Neural cell (in vitro differentiated cells): ENCODE data around the gene XRCC3. TPM values are rescaled to one million over a fixed set of nuclear protein-coding genes. Genes with fewer than 3 reads are reported as not detected.

Experiments
- H2AFZ ChIP-seq: fragments of 200-600, 300-800 bp; sonication (generic), shearing (Covaris generic); 2 replicates; pipeline ENCODE4 v1.6.0; 2014; ENCODE audit warnings: low read depth, mild to moderate bottlenecking, antibody characterized with exemption, low read length, moderate library complexity
- H3F3A ChIP-seq: fragments of 200-600 bp; shearing (Covaris generic); 2 replicates; pipeline ENCODE4 v1.6.1; 2016; ENCODE audit warnings: mild to moderate bottlenecking, moderate library complexity, mixed read lengths, antibody characterized with exemption, low read length; ENCODE audit not compliant: insufficient read depth, poor library complexity, severe bottlenecking
- H3K27ac ChIP-seq: fragments of 200-600, 300-800 bp; sonication (generic), shearing (Covaris generic); 2 replicates; pipeline ENCODE4 v1.5.1; 2014; ENCODE audit warnings: mild to moderate bottlenecking, low read length, moderate library complexity
- H3K27me3 ChIP-seq: fragments of 300-800, 200-600 bp; sonication (generic), shearing (Covaris generic); 2 replicates; pipeline ENCODE4 v1.6.0; 2014; ENCODE audit warnings: mild to moderate bottlenecking, low read depth, low read length, moderate library complexity; ENCODE audit not compliant: insufficient read depth
- H3K36me3 ChIP-seq: fragments of 300-800, 200-600 bp; sonication (generic), shearing (Covaris generic); 2 replicates; pipeline ENCODE4 v1.5.1; 2014; ENCODE audit warnings: mild to moderate bottlenecking, antibody characterized with exemption, low read length, moderate library complexity; ENCODE audit not compliant: insufficient read depth
- H3K4me2 ChIP-seq: fragments of 300-800, 200-600 bp; sonication (generic), shearing (Covaris generic); 2 replicates; pipeline ENCODE4 v1.6.0; 2014; ENCODE audit warnings: mild to moderate bottlenecking, low read length
- H3K4me3 ChIP-seq: fragments of 300-800, 200-600 bp; sonication (generic), shearing (Covaris generic); 2 replicates; pipeline ENCODE4 v1.5.1; 2014; ENCODE audit warnings: mild to moderate bottlenecking, low read length, moderate library complexity
- H3K79me2 ChIP-seq: fragments of 200-600 bp; shearing (Covaris generic); replicated peaks from 2 replicates; pipeline ENCODE4 v1.6.0; 2014; ENCODE audit warnings: mild to moderate bottlenecking, low read length, moderate library complexity; ENCODE audit not compliant: insufficient read depth
- H3K9ac ChIP-seq: fragments of 300-800, 200-600 bp; sonication (generic), shearing (Covaris generic); 2 replicates; pipeline ENCODE4 v1.6.1; 2016; ENCODE audit warnings: mild to moderate bottlenecking, low read length, mixed read lengths
- H3K9me2 ChIP-seq: fragments of 200-600 bp; shearing (Covaris generic); 2 replicates; pipeline ENCODE4 v1.6.1; 2016; ENCODE audit warnings: mild to moderate bottlenecking, low read length, mixed read lengths; ENCODE audit not compliant: insufficient read depth
- H3K9me3 ChIP-seq: fragments of 200-600, 300-800 bp; sonication (generic), shearing (Covaris generic); 2 replicates; pipeline ENCODE4 v1.6.1; 2016; ENCODE audit warnings: mild to moderate bottlenecking, mixed run types, low read length, moderate library complexity, mixed read lengths
- H4K20me1 ChIP-seq: fragments of 200-600 bp; shearing (Covaris generic); 2 replicates; pipeline ENCODE4 v1.6.1; 2016; ENCODE audit warnings: mild to moderate bottlenecking, mixed run types; ENCODE audit not compliant: insufficient read depth
- CTCF ChIP-seq: fragments of 450-650 bp; IDR thresholded peaks from 2 replicates; pipeline ENCODE4 v1.5.1; 2014; ENCODE audit warnings: antibody characterized with exemption, mild to moderate bottlenecking, moderate library complexity; ENCODE audit not compliant: poor library complexity, severe bottlenecking
- EP300 ChIP-seq: fragments of 450-650 bp; conservative IDR thresholded peaks from 2 replicates; pipeline ENCODE4 v1.6.1; 2014; ENCODE audit warnings: antibody characterized with exemption, mild to moderate bottlenecking, moderate library complexity; ENCODE audit not compliant: poor library complexity, severe bottlenecking
- EZH2 ChIP-seq: fragments of 200-600, 300-800 bp; shearing (Covaris generic), sonication (generic); IDR thresholded peaks from 2 replicates; pipeline ENCODE4 v1.6.1; 2014; ENCODE audit warnings: antibody characterized with exemption, low read length, borderline replicate concordance, mild to moderate bottlenecking; ENCODE audit not compliant: insufficient read depth, poor library complexity, severe bottlenecking
- MXI1 ChIP-seq: fragments of 450-650 bp; conservative IDR thresholded peaks from 2 replicates; pipeline ENCODE4 v1.6.1; 2014; ENCODE audit warnings: antibody characterized with exemption, mild to moderate bottlenecking; ENCODE audit not compliant: poor library complexity, severe bottlenecking
- POLR2AphosphoS5 ChIP-seq: IDR thresholded peaks from 2 replicates; pipeline ENCODE4 v1.6.1; 2012
- RAD21 ChIP-seq: fragments of 450-650 bp; conservative IDR thresholded peaks from 2 replicates; pipeline ENCODE4 v1.6.1; 2014; ENCODE audit warnings: antibody characterized with exemption, mild to moderate bottlenecking, moderate library complexity
- SMC3 ChIP-seq: fragments of 450-650 bp; conservative IDR thresholded peaks from 2 replicates; pipeline ENCODE4 v1.6.1; 2014; ENCODE audit warnings: antibody characterized with exemption, mild to moderate bottlenecking, moderate library complexity; ENCODE audit not compliant: poor library complexity
- TAF1 ChIP-seq: IDR thresholded peaks from 2 replicates; pipeline ENCODE4 v1.6.1; 2012; ENCODE audit warnings: low read depth
- polyA plus RNA-seq: library from polyadenylated mRNA; depleted of rRNA; stranded (reverse); fragments of >200 nt; gene quantifications from 2 replicates; pipeline ENCODE4 v1.2.3, GENCODE V29; 2014
- TF ChIP-seq, protein P1 (sequence below): IDR thresholded peaks from 2 replicates; pipeline ENCODE4 v1.6.1; 2012; ENCODE audit warnings: borderline replicate concordance

XRCC3 gene
- polyA plus RNA-seq, 1 donor from 2014 or later = 14.6 TPM

DNA sequence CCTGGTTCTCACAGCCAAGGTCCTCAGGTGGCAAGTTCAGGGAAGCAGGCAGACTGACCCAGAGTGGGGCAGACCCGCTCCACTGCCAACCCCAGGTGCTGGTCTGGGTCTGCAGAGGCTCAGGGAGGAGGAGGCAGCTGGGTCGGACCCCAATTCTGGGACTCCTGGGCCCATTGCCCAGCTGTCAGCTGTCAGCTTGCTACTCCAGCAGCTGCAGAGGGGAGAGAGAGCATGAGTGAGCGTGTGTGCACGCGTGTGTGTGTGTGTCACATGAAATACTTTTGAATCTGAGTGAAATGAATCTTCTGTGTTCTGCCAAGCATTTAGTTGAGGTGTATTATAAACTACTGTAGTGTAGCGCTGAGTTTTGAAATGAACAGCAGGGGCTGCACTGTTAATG lies 30.8 kb downstream of the XRCC3 start:
- TF ChIP-seq EZH2 (no peak), MXI1 (no peak), RAD21 (no peak), TAF1 (no peak), POLR2AphosphoS5 (no peak), EP300 (no peak), CTCF (no peak), SMC3 (no peak)
- TF ChIP-seq, protein P1, sequence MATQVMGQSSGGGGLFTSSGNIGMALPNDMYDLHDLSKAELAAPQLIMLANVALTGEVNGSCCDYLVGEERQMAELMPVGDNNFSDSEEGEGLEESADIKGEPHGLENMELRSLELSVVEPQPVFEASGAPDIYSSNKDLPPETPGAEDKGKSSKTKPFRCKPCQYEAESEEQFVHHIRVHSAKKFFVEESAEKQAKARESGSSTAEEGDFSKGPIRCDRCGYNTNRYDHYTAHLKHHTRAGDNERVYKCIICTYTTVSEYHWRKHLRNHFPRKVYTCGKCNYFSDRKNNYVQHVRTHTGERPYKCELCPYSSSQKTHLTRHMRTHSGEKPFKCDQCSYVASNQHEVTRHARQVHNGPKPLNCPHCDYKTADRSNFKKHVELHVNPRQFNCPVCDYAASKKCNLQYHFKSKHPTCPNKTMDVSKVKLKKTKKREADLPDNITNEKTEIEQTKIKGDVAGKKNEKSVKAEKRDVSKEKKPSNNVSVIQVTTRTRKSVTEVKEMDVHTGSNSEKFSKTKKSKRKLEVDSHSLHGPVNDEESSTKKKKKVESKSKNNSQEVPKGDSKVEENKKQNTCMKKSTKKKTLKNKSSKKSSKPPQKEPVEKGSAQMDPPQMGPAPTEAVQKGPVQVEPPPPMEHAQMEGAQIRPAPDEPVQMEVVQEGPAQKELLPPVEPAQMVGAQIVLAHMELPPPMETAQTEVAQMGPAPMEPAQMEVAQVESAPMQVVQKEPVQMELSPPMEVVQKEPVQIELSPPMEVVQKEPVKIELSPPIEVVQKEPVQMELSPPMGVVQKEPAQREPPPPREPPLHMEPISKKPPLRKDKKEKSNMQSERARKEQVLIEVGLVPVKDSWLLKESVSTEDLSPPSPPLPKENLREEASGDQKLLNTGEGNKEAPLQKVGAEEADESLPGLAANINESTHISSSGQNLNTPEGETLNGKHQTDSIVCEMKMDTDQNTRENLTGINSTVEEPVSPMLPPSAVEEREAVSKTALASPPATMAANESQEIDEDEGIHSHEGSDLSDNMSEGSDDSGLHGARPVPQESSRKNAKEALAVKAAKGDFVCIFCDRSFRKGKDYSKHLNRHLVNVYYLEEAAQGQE = no peak
- H3K9me3 ChIP-seq = no peaks in the 10 kb centered on the region
- H3K4me3 ChIP-seq = no peak overlapping the region
- H3F3A ChIP-seq = no peaks in the 10 kb centered on the region
- H3K27me3 ChIP-seq = no peaks in the 10 kb centered on the region
- no peak overlapping the region for H3K27ac ChIP-seq
- H4K20me1 ChIP-seq = peaks cover 4% of the 10 kb centered on the region
- peaks cover 7% of the 10 kb centered on the region for H3K36me3 ChIP-seq
- no peaks in the 10 kb centered on the region for H3K79me2 ChIP-seq
- no peak overlapping the region for H3K4me2 ChIP-seq
- H2AFZ ChIP-seq = no peak overlapping the region
- no peaks in the 10 kb centered on the region for H3K9me2 ChIP-seq
- H3K9ac ChIP-seq = no peak overlapping the region

DNA sequence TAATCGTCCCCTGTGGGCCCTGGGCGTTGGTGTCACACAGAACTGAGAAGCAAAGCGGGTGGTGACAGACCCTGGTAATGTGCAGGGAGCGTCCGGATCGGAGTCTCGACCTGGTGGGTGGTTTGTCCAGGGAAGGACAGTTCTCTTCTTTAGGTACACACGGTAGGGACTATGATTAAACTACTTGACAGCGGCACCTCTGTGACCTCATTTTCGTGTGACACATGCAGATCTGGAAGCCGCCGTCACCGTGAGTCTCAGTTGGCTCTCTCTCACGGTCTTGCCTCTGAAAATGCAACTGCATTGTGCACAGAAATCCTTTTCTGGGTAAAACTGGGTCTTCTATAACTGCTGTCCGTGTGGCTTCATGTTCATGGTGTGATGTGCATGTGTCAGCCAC lies 32.1 kb downstream of the XRCC3 start:
- TF ChIP-seq MXI1 (no peak), CTCF (no peak), EZH2 (no peak)
- TF ChIP-seq, protein P1 = no peak
- no peaks in the 10 kb centered on the region for H3K9me2 ChIP-seq
- H3K27me3 ChIP-seq = no peaks in the 10 kb centered on the region
- peaks cover 4% of the 10 kb centered on the region for H4K20me1 ChIP-seq
- H3K79me2 ChIP-seq = no peaks in the 10 kb centered on the region
- no peaks in the 10 kb centered on the region for H3F3A ChIP-seq
- no peak overlapping the region for H3K4me2 ChIP-seq
- H3K36me3 ChIP-seq = peaks cover 7% of the 10 kb centered on the region
- H3K9me3 ChIP-seq = no peaks in the 10 kb centered on the region
- no peak overlapping the region for H3K27ac ChIP-seq
- H3K4me3 ChIP-seq = no peak overlapping the region
- H3K9ac ChIP-seq = no peak overlapping the region
- H2AFZ ChIP-seq = no peak overlapping the region
